ENCODE measurements around the gene UBE2V1. TPM values are rescaled to one million over a fixed set of nuclear protein-coding genes. Genes with fewer than 3 reads are reported as not detected.

UBE2V1 gene
- total and polyA plus RNA-seq, 2 donors from 2014 or later: 99.1 to 105 TPM

DNA sequence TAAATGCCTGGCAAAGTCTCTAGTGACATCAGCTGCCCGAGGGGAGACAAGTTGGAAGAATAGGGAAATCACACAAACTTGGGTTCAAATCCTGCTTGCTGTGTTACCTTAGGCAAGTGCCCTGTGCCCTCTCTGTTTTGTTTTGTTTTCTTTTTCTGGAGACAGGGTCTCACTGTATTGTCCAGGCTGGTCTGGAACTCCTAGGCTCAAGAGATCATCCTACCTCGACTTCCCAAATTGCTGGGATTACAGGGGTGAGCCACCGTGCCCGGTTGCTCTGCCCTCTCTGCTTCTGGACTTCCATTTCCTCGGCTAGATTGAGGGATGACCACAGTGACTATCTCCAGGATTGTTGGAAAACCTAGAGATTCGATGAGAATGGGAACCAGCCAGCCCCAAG lies 74.8 kb downstream of the UBE2V1 start:
- DNase-seq: no peak
- H3K27me3 ChIP-seq (ENCODE audit: control insufficient read depth, insufficient read depth, low read length): no peaks in the 10 kb centered on the region
- H3K27ac ChIP-seq (ENCODE audit: low read depth in 2 of 2, low read length in 2 of 2): no peak overlapping the region
- intact Hi-C loops (cut with DNase I): no loop called here
- no peak for FAIRE-seq
- H3K4me3 ChIP-seq (ENCODE audit: low read length in 3 of 3): no peak overlapping the region
- peaks cover 0 to 3% (median 0%) of the 10 kb centered on the region in 3 donors for H3K4me1 ChIP-seq (ENCODE audit: control insufficient read depth in 2 of 3, insufficient read depth in 2 of 3, low read depth in 1 of 3, low read length in 3 of 3)
- no peaks in the 10 kb centered on the region for H3K9me3 ChIP-seq (ENCODE audit: control insufficient read depth in 2 of 3, insufficient read depth in 1 of 3, low read length in 3 of 3)
- TF ChIP-seq, protein P1, sequence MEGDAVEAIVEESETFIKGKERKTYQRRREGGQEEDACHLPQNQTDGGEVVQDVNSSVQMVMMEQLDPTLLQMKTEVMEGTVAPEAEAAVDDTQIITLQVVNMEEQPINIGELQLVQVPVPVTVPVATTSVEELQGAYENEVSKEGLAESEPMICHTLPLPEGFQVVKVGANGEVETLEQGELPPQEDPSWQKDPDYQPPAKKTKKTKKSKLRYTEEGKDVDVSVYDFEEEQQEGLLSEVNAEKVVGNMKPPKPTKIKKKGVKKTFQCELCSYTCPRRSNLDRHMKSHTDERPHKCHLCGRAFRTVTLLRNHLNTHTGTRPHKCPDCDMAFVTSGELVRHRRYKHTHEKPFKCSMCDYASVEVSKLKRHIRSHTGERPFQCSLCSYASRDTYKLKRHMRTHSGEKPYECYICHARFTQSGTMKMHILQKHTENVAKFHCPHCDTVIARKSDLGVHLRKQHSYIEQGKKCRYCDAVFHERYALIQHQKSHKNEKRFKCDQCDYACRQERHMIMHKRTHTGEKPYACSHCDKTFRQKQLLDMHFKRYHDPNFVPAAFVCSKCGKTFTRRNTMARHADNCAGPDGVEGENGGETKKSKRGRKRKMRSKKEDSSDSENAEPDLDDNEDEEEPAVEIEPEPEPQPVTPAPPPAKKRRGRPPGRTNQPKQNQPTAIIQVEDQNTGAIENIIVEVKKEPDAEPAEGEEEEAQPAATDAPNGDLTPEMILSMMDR (IDR thresholded peaks at IDR 0.05; ENCODE audit: borderline replicate concordance, extremely low read depth, insufficient read depth): no peak
- H3K9ac ChIP-seq (ENCODE audit: low read length in 3 of 3): no peak overlapping the region
- no peaks in the 10 kb centered on the region for H3K36me3 ChIP-seq (ENCODE audit: control insufficient read depth in 2 of 3, insufficient read depth in 3 of 3, low read length in 3 of 3)

DNA sequence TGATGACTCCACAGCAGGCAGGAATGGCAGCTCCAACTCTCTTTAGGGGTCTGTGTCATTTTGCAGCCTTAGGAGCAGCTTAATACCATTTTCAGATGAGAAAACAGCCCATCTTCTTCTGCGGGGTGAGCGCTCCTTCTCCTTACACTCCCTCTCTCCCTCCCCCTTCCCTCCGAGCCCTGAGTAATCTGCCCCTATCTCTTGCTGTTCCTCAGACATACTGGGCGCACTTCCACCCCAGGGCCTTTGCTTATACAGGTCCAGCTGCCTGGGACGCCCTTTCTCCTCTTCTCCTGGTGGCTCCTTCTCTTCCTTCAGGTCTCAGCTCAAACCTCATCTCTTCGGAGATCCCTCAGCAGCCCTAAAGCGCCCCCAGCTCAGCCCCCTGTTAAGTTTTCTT lies 75.4 kb downstream of the UBE2V1 start:
- intact Hi-C loops (cut with DNase I): no loop called here
- TF ChIP-seq, protein P1 (IDR thresholded peaks at IDR 0.05; ENCODE audit: borderline replicate concordance, extremely low read depth, insufficient read depth): no peak
- FAIRE-seq: no peak
- H3K27ac ChIP-seq (ENCODE audit: low read depth in 2 of 2, low read length in 2 of 2): no peak overlapping the region
- no peaks in the 10 kb centered on the region for H3K9me3 ChIP-seq (ENCODE audit: control insufficient read depth in 2 of 3, insufficient read depth in 1 of 3, low read length in 3 of 3)
- H3K36me3 ChIP-seq (ENCODE audit: control insufficient read depth in 2 of 3, insufficient read depth in 3 of 3, low read length in 3 of 3): no peaks in the 10 kb centered on the region
- H3K9ac ChIP-seq (ENCODE audit: low read length in 3 of 3): no peak overlapping the region
- H3K4me3 ChIP-seq (ENCODE audit: low read length in 3 of 3): no peak overlapping the region
- no peaks in the 10 kb centered on the region for H3K27me3 ChIP-seq (ENCODE audit: control insufficient read depth, insufficient read depth, low read length)
- H3K4me1 ChIP-seq (ENCODE audit: control insufficient read depth in 2 of 3, insufficient read depth in 2 of 3, low read depth in 1 of 3, low read length in 3 of 3): peaks cover 0 to 3% (median 0%) of the 10 kb centered on the region in 3 donors
- no peak for DNase-seq

GRCh38 chr20:50037123-50037522 lies 75.8 kb downstream of the UBE2V1 start:
- no peak overlapping the region for H3K4me3 ChIP-seq (ENCODE audit: low read length in 3 of 3)
- no peak for FAIRE-seq
- H3K9ac ChIP-seq (ENCODE audit: low read length in 3 of 3): no peak overlapping the region
- H3K27me3 ChIP-seq (ENCODE audit: control insufficient read depth, insufficient read depth, low read length): no peaks in the 10 kb centered on the region
- intact Hi-C loops (cut with DNase I): no loop called here
- no peaks in the 10 kb centered on the region for H3K36me3 ChIP-seq (ENCODE audit: control insufficient read depth in 2 of 3, insufficient read depth in 3 of 3, low read length in 3 of 3)
- TF ChIP-seq, protein P1 (IDR thresholded peaks at IDR 0.05; ENCODE audit: borderline replicate concordance, extremely low read depth, insufficient read depth): no peak
- H3K4me1 ChIP-seq (ENCODE audit: control insufficient read depth in 2 of 3, insufficient read depth in 2 of 3, low read depth in 1 of 3, low read length in 3 of 3): peaks cover 0 to 3% (median 0%) of the 10 kb centered on the region in 3 donors
- H3K27ac ChIP-seq (ENCODE audit: low read depth in 2 of 2, low read length in 2 of 2): no peak overlapping the region
- no peaks in the 10 kb centered on the region for H3K9me3 ChIP-seq (ENCODE audit: control insufficient read depth in 2 of 3, insufficient read depth in 1 of 3, low read length in 3 of 3)
- no peak for DNase-seq

GRCh38 chr20:50036703-50037102 lies 76.2 kb downstream of the UBE2V1 start:
- Histone ChIP-seq H3K4me1 (ENCODE audit: control insufficient read depth in 2 of 3, insufficient read depth in 2 of 3, low read depth in 1 of 3, low read length in 3 of 3) (peaks cover 0 to 3% (median 0%) of the 10 kb centered on the region in 3 donors), H3K36me3 (ENCODE audit: control insufficient read depth in 2 of 3, insufficient read depth in 3 of 3, low read length in 3 of 3) (no peaks in the 10 kb centered on the region), H3K9me3 (ENCODE audit: control insufficient read depth in 2 of 3, insufficient read depth in 1 of 3, low read length in 3 of 3) (no peaks in the 10 kb centered on the region), H3K4me3 (ENCODE audit: low read length in 3 of 3) (no peak overlapping the region), H3K9ac (ENCODE audit: low read length in 3 of 3) (no peak overlapping the region), H3K27me3 (ENCODE audit: control insufficient read depth, insufficient read depth, low read length) (no peaks in the 10 kb centered on the region), H3K27ac (ENCODE audit: low read depth in 2 of 2, low read length in 2 of 2) (no peak overlapping the region)
- TF ChIP-seq, protein P1 (IDR thresholded peaks at IDR 0.05; ENCODE audit: borderline replicate concordance, extremely low read depth, insufficient read depth): no peak
- no peak for DNase-seq
- intact Hi-C loops (cut with DNase I): no loop called here
- no peak for FAIRE-seq

All from kidney (tissue), 14 donors.